Measurements from ENCODE around the gene SPAG5.

Gene SPAG5

DNA sequence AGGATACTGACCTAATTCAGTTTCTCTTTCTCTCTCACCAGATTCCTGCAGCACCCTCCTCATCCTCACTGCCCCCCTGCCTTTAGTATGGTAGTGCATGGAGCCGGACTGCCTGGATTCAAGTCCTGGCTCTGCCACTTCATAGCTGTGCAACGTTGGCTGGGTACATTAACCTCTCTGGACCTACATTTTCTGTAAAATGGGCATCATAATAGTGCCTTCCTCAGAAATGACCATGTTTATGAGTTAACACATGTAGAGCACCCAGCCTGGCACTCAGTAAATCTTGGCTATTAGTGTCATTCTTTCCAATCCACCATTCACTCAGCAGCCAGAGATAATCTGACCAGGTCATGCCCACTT lies 53.7 kb downstream of the SPAG5 start:
- TF ChIP-seq, protein P1, sequence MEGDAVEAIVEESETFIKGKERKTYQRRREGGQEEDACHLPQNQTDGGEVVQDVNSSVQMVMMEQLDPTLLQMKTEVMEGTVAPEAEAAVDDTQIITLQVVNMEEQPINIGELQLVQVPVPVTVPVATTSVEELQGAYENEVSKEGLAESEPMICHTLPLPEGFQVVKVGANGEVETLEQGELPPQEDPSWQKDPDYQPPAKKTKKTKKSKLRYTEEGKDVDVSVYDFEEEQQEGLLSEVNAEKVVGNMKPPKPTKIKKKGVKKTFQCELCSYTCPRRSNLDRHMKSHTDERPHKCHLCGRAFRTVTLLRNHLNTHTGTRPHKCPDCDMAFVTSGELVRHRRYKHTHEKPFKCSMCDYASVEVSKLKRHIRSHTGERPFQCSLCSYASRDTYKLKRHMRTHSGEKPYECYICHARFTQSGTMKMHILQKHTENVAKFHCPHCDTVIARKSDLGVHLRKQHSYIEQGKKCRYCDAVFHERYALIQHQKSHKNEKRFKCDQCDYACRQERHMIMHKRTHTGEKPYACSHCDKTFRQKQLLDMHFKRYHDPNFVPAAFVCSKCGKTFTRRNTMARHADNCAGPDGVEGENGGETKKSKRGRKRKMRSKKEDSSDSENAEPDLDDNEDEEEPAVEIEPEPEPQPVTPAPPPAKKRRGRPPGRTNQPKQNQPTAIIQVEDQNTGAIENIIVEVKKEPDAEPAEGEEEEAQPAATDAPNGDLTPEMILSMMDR (IDR thresholded peaks at IDR 0.05; ENCODE audit: low read depth, low read length): no peak
- Histone ChIP-seq H3K27me3 (no peaks in the 10 kb centered on the region), H3K4me3 (ENCODE audit: low read depth, low read length) (no peak overlapping the region), H3K36me3 (no peaks in the 10 kb centered on the region), H3K4me1 (no peaks in the 10 kb centered on the region), H3K9me3 (no peaks in the 10 kb centered on the region)
- no peak for DNase-seq

DNA sequence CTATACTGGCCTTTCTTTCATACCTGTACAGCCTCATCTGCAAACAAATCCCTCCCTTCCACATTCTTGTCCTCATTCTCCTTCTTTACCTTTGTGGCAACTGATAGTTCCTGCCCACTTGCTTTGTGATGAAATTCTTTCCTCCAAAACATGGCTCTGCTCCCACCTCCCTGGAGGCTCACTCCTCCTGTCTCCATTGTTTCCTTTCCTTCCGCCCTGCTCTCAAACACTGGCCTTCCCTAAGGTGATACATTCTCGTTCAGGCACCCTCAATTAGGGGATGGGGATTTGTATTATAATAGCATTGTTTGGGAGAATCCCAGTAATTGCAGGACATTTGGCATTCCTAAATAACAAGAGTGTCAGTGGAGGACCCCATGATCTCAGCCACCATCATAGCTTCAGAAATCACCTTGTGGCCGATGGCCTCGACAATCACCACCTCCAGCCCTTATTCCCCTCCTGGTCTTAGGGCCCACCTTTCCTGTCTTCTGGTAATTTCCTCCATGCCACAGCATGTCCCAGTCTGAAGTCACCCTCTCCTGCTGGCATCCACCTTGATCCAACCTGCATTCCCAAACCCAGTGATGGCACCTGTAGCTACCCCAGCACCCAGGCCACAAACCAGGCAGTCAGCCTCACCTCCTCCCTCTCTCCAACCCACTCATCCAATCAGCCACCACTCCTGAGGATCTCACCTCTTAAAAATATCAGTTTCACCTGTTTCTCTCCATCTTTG lies 54.3 kb downstream of the SPAG5 start:
- H3K9me3 ChIP-seq: no peaks in the 10 kb centered on the region
- no peak for DNase-seq
- TF ChIP-seq, protein P1 (IDR thresholded peaks at IDR 0.05; ENCODE audit: low read depth, low read length): no peak
- H3K27me3 ChIP-seq: no peaks in the 10 kb centered on the region
- no peaks in the 10 kb centered on the region for H3K4me1 ChIP-seq
- H3K4me3 ChIP-seq (ENCODE audit: low read depth, low read length): no peak overlapping the region
- H3K36me3 ChIP-seq: no peaks in the 10 kb centered on the region

DNA sequence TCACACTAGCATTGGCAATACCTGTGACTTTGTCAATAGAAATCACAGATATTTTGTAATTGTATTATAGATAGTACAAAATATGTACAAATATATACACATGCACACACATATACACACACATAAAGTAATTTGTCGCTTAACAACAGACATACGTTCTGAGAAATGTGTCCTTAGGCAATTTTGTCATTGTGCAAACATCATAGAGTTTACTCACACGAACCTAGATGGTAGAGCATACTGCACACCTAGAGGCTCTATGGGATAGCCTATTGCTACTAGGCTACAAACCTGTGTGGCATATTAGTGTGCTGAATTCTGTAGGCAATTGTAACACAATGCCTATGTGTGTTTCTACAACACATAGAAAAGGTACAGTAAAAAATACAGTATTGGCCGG lies 57.4 kb downstream of the SPAG5 start:
- no peaks in the 10 kb centered on the region for H3K4me1 ChIP-seq
- no peaks in the 10 kb centered on the region for H3K9me3 ChIP-seq
- DNase-seq: no peak
- H3K4me3 ChIP-seq (ENCODE audit: low read depth, low read length): no peak overlapping the region
- no peaks in the 10 kb centered on the region for H3K36me3 ChIP-seq
- no peaks in the 10 kb centered on the region for H3K27me3 ChIP-seq
- TF ChIP-seq, protein P1 (IDR thresholded peaks at IDR 0.05; ENCODE audit: low read depth, low read length): no peak

DNA sequence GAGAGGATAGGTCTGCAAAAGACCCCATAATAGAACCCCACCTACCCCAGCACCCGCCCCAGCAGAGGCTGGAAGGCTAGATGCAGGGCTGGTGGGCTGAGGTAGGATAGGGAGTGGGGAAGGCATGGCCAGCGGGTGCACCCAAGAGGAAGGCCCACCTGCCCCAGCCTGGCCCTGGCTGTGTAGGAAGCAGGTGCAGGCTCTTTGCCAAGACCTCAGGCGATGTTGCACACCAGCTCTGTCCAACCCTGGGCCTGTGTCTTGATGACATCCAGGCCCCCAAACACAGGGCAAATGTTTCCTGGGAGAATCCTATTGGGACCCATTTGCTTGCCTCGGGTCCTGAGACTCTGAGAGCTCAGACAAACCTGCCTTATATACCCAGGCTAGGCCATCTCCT lies 58.6 kb downstream of the SPAG5 start:
- DNase-seq: peak; percentile 33
- TF ChIP-seq, protein P1 (IDR thresholded peaks at IDR 0.05; ENCODE audit: low read depth, low read length): no peak
- no peaks in the 10 kb centered on the region for H3K27me3 ChIP-seq

DNA sequence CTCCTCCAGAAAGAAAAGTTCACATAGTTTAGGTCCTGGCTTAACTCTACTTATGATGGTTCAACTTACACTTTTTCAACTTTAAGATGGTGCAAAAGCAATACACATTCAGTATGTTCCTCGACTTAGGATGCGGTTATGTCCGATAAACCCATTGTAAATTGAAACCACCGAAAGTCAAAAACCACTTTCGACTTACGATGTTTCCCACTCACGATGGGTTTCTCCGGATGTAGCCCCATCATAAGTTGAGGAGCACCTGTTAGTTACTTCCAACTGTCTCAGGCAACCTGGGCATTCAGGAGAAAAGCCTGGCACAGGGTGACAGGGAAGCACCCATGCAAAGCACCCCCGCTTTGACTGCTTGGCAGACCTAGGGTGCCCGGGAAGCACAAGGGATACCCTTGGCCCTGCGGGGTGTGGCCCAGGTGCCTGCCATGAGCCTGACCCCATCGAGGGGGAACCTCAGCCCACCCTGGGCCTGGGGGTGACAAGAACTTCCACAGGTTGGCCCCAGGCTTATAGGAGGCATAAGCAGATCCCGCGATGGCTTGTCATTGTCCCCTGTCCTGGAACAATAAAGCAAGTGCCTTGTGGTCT lies 60.4 kb downstream of the SPAG5 start:
- Histone ChIP-seq H3K4me1 (no peaks in the 10 kb centered on the region), H3K9me3 (no peaks in the 10 kb centered on the region), H3K27me3 (no peaks in the 10 kb centered on the region), H3K36me3 (no peaks in the 10 kb centered on the region), H3K4me3 (ENCODE audit: low read depth, low read length) (no peak overlapping the region)
- TF ChIP-seq, protein P1 (IDR thresholded peaks at IDR 0.05; ENCODE audit: low read depth, low read length): no peak
- DNase-seq: no peak

More for the DNA sequence above, 58.6 kb downstream of the SPAG5 start:
- Histone ChIP-seq H3K4me1 (no peaks in the 10 kb centered on the region), H3K4me3 (ENCODE audit: low read depth, low read length) (no peak overlapping the region), H3K9me3 (no peaks in the 10 kb centered on the region), H3K36me3 (no peaks in the 10 kb centered on the region)

DNA sequence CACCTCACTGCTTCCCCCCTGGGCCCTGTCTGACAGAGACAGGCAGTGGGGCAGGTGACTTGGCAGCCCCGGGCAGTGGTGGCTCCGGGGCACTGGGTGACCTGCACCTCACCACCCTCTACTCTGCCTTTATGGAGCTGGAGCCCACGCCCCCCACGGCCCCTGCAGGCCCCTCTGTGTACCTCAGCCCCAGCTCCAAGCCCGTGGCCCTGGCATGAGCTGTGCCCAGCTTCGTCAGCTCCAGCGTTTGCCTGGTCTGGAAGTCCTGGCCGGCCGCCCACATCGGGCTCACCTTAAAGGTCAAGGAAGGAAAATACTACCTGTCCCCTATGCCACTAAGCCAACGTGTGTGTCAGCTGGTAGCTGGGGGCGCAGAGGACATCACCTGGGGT lies 61.6 kb downstream of the SPAG5 start:
- no peak overlapping the region for H3K4me3 ChIP-seq (ENCODE audit: low read depth, low read length)
- no peaks in the 10 kb centered on the region for H3K9me3 ChIP-seq
- DNase-seq: no peak
- TF ChIP-seq, protein P1 (IDR thresholded peaks at IDR 0.05; ENCODE audit: low read depth, low read length): no peak
- no peaks in the 10 kb centered on the region for H3K4me1 ChIP-seq
- H3K36me3 ChIP-seq: no peaks in the 10 kb centered on the region
- no peaks in the 10 kb centered on the region for H3K27me3 ChIP-seq
